GM12878 (cell line): ENCODE data around the gene AIP. TPM values are rescaled to one million over a fixed set of nuclear protein-coding genes. Genes with fewer than 3 reads are reported as not detected.

Experiments
- BCLAF1 ChIP-seq: fragments of 450-650 bp; IDR thresholded peaks from 2 replicates; pipeline ENCODE4 v1.6.1; 2017; ENCODE audit warnings: antibody characterized with exemption, mild to moderate bottlenecking, moderate library complexity
- E2F8 ChIP-seq: fragments of 450-650 bp; IDR thresholded peaks from 2 replicates; pipeline ENCODE4 v1.6.1; 2018; ENCODE audit warnings: mild to moderate bottlenecking, low read depth, moderate library complexity; ENCODE audit not compliant: partially characterized antibody
- IRF4 ChIP-seq: IDR thresholded peaks from 2 replicates; pipeline ENCODE4 v1.6.1; 2011; ENCODE audit warnings: low read depth, low read length
- MEF2A ChIP-seq: IDR thresholded peaks from 2 replicates; pipeline ENCODE4 v1.6.1; 2011; ENCODE audit warnings: low read depth, mild to moderate bottlenecking, low read length, moderate library complexity; ENCODE audit not compliant: insufficient read depth
- MXI1 ChIP-seq: fragments of 150-350 bp; IDR thresholded peaks from 2 replicates; pipeline ENCODE4 v1.6.1; 2011; ENCODE audit warnings: low read depth, mild to moderate bottlenecking, inconsistent platforms, low read length, improper control_type of control experiment
- MYC ChIP-seq: IDR thresholded peaks from 2 replicates; pipeline ENCODE4 v1.6.1; 2011; ENCODE audit warnings: mild to moderate bottlenecking, low read length, moderate library complexity, inconsistent platforms; ENCODE audit not compliant: insufficient read depth, insufficient replicate concordance, insufficient read length, severe bottlenecking
- PRDM15 ChIP-seq: fragments of 450-650 bp; formaldehyde crosslinking; IDR thresholded peaks from 2 replicates; pipeline ENCODE4 v1.4.0; 2020; ENCODE audit warnings: mild to moderate bottlenecking, moderate library complexity
- RBBP5 ChIP-seq: fragments of 200-600 bp; sonication (generic); conservative IDR thresholded peaks from 2 replicates; pipeline ENCODE4 v1.6.1; 2016
- RELA ChIP-seq: fragments of 450-650 bp; IDR thresholded peaks from 2 replicates; pipeline ENCODE4 v1.8.0; 2014; ENCODE audit warnings: borderline replicate concordance; ENCODE audit not compliant: partially characterized antibody
- SMARCA5 ChIP-seq: fragments of 450-650 bp; IDR thresholded peaks from 2 replicates; pipeline ENCODE4 v1.6.1; 2017; ENCODE audit warnings: mild to moderate bottlenecking
- SPI1 ChIP-seq: IDR thresholded peaks from 2 replicates; pipeline ENCODE4 v1.6.1; 2011; ENCODE audit warnings: low read depth, mild to moderate bottlenecking, low read length, moderate library complexity, borderline replicate concordance; ENCODE audit not compliant: insufficient read depth
- TAF1 ChIP-seq: IDR thresholded peaks from 2 replicates; pipeline ENCODE4 v1.6.1; 2011; ENCODE audit warnings: mild to moderate bottlenecking, low read depth, low read length, borderline replicate concordance
- USF2 ChIP-seq: IDR thresholded peaks from 2 replicates; pipeline ENCODE4 v1.6.1; 2011; ENCODE audit warnings: low read depth, low read length, improper control_type of control experiment, borderline replicate concordance
- WRNIP1 ChIP-seq: IDR thresholded peaks from 2 replicates; pipeline ENCODE4 v1.6.1; 2011; ENCODE audit warnings: low read depth, low read length, improper control_type of control experiment, borderline replicate concordance
- polyA plus RNA-seq, 11 experiments: library from polyadenylated mRNA; depleted of rRNA in 4 of 11; unstranded in 6 of 11; stranded (reverse) in 5 of 11; fragments of >200 nt; fragmentation: Nextera tagmentation in 4 of 11; fragmentation: Illumina TruSeq in 1 of 11; extraction: Ambion mirVana in 4 of 11; extraction: Trizol in 1 of 11; gene quantifications; 1 replicate in 1 of 11; 2 replicates in 10 of 11; pipeline versions ENCODE4 v1.2.1 to v1.2.3, GENCODE V29; 2011 to 2016; ENCODE audit warnings: inconsistent platforms in 2 of 11, missing spikeins in 2 of 11, low read depth in 1 of 11
- total RNA-seq, 4 experiments: library from RNA; depleted of rRNA in 3 of 4; stranded (reverse); fragments of >200 nt in 3 of 4; fragmentation: Illumina TruSeq in 1 of 4; extraction: Trizol in 1 of 4; gene quantifications; 2 replicates each; pipeline versions ENCODE4 v1.2.1 to v1.2.3, GENCODE V29; 2013 to 2021

Gene AIP
- total and polyA plus RNA-seq, 10 of the 15 experiments (the other 5 are each of a cell fraction or from before 2014, with no cell fraction given) = 12.6 to 164 (median 104) TPM

GRCh38 chr11:67486481-67487195 is 3.8 kb downstream of the AIP start (continued):
- no peak for TF ChIP-seq E2F8
- TF ChIP-seq SMARCA5 = peak; percentile 4; the same call in 1 of the 2 replicates
- TF ChIP-seq RELA = peak; percentile 89
- TF ChIP-seq IRF4 = peak; percentile 92
- TF ChIP-seq MEF2A = peak; percentile 59; the same call in 1 of the 2 replicates
- TF ChIP-seq RBBP5 = no peak
- no peak for TF ChIP-seq MYC
- TF ChIP-seq BCLAF1 = no peak
- no peak for TF ChIP-seq TAF1
- no peak for TF ChIP-seq WRNIP1
- TF ChIP-seq USF2 = peak; percentile 61
- peak; percentile 86 for TF ChIP-seq MXI1
- TF ChIP-seq PRDM15 (CRISPR knock-in tag) = no peak
- peak; percentile 70 for TF ChIP-seq SPI1
